ENCODE measurements around the gene SRD5A3.

SRD5A3 gene

DNA sequence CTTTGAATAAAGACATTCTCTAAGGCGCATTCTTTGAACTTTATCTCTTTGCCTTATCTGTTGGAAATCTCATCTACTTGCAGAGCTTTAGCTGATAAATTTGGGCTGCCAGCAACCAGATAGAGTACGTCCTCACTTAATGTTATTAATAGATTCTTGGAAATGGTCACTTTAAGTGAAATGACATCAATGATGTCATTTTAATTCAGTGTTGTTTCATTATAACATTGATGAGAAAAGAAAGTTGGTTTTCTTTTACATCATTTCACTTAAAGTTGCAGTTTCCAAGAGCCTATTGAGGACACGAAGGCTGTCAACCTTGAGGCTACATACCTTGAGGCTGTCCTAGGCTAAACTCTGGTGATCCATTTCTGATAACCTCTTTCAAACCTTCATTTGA lies 59.0 kb downstream of the SRD5A3 start:
- Histone ChIP-seq H3K4me1 (ENCODE audit: control insufficient read depth, insufficient read depth, low read length) (no peaks in the 10 kb centered on the region), H3K27ac (ENCODE audit: insufficient read depth, low read depth, low read length, poor library complexity, severe bottlenecking) (no peak overlapping the region), H3K4me3 (ENCODE audit: insufficient read depth, low read depth, low read length) (no peak overlapping the region), H3K9me3 (ENCODE audit: control insufficient read depth, low read length) (no peaks in the 10 kb centered on the region), H3K36me3 (ENCODE audit: control insufficient read depth, insufficient read depth, low read length) (peaks cover 17% of the 10 kb centered on the region), H3K27me3 (ENCODE audit: control insufficient read depth, insufficient read depth, low read length, poor library complexity, severe bottlenecking) (no peaks in the 10 kb centered on the region)
- 94 to 97% methylated on average over 3 of the region's 3 CpGs for WGBS, 2 experiments

DNA sequence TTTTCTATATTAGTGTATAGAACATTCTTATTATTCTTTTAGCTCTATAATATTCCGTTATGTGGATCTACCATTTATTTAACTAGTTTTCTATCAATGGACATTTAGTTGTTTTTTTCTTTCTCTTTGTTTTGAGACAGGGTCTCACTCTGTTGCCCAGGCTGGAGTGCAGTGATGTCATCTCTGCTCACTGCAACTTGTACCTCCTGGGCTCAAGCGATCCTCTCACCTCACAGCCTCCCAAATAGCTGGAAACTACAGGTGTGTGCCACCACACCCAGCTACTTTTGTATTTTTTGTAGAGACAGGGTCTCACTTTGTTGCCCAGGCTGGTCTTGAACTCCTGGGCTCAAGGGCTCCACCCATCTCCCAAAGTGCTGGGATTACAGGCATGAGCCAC lies 60.5 kb downstream of the SRD5A3 start:
- Histone ChIP-seq H3K27ac (ENCODE audit: insufficient read depth, low read depth, low read length, poor library complexity, severe bottlenecking) (no peak overlapping the region), H3K4me1 (ENCODE audit: control insufficient read depth, insufficient read depth, low read length) (no peaks in the 10 kb centered on the region), H3K9me3 (ENCODE audit: control insufficient read depth, low read length) (no peaks in the 10 kb centered on the region), H3K27me3 (ENCODE audit: control insufficient read depth, insufficient read depth, low read length, poor library complexity, severe bottlenecking) (no peaks in the 10 kb centered on the region), H3K4me3 (ENCODE audit: insufficient read depth, low read depth, low read length) (no peak overlapping the region), H3K36me3 (ENCODE audit: control insufficient read depth, insufficient read depth, low read length) (peaks cover 17% of the 10 kb centered on the region)
- WGBS, 2 experiments: 95 to 96% methylated on average over 1 of the region's 2 CpGs

DNA sequence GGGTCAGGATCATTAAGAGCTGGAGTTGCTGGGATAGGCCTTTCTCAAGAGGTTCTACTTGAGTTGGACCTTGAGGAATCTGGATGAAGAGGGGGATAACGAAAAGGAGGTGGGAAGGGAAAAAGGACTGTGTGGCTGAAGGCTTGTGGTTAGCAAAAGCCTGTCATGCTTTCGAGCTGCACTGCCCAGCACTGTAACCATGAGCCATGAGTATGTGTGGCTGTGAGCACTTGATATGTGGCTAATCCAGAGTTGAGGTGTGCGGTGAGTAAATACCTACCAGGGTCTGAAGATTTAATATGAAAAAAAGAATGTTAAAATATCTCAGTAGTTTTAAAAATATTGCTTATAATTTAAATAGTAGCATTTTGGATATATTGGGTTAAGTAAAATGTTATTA lies 61.1 kb downstream of the SRD5A3 start:
- Histone ChIP-seq H3K36me3 (ENCODE audit: control insufficient read depth, insufficient read depth, low read length) (peaks cover 17% of the 10 kb centered on the region), H3K27ac (ENCODE audit: insufficient read depth, low read depth, low read length, poor library complexity, severe bottlenecking) (no peak overlapping the region), H3K4me1 (ENCODE audit: control insufficient read depth, insufficient read depth, low read length) (no peaks in the 10 kb centered on the region), H3K4me3 (ENCODE audit: insufficient read depth, low read depth, low read length) (no peak overlapping the region), H3K27me3 (ENCODE audit: control insufficient read depth, insufficient read depth, low read length, poor library complexity, severe bottlenecking) (no peaks in the 10 kb centered on the region), H3K9me3 (ENCODE audit: control insufficient read depth, low read length) (no peaks in the 10 kb centered on the region)
- 93 to 96% methylated on average over 2 to 3 of the region's 3 CpGs for WGBS, 2 experiments

DNA sequence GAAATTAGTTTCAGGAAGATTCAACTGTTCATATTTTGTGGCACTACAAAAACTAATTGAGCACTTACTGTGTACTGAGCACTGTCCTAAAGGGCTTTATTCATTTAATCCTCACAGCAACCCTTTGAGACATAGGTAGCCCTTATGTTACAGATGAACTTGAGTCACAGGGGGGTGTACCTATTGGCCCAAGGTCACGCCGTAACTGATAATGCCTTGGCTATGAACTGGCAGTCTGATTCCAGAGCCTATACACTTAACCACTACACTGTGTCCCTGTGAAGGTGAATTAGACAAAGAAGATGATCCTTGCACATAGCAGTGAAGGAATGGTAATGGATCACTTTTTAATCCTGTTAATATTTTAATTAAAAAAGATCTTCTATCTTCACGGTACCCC lies 61.7 kb downstream of the SRD5A3 start:
- Histone ChIP-seq H3K36me3 (ENCODE audit: control insufficient read depth, insufficient read depth, low read length) (peaks cover 17% of the 10 kb centered on the region), H3K27me3 (ENCODE audit: control insufficient read depth, insufficient read depth, low read length, poor library complexity, severe bottlenecking) (no peaks in the 10 kb centered on the region), H3K4me1 (ENCODE audit: control insufficient read depth, insufficient read depth, low read length) (no peaks in the 10 kb centered on the region), H3K4me3 (ENCODE audit: insufficient read depth, low read depth, low read length) (no peak overlapping the region), H3K27ac (ENCODE audit: insufficient read depth, low read depth, low read length, poor library complexity, severe bottlenecking) (no peak overlapping the region), H3K9me3 (ENCODE audit: control insufficient read depth, low read length) (no peaks in the 10 kb centered on the region)
- WGBS, 2 experiments: 94 to 100% methylated on average over 3 of the region's 3 CpGs

DNA sequence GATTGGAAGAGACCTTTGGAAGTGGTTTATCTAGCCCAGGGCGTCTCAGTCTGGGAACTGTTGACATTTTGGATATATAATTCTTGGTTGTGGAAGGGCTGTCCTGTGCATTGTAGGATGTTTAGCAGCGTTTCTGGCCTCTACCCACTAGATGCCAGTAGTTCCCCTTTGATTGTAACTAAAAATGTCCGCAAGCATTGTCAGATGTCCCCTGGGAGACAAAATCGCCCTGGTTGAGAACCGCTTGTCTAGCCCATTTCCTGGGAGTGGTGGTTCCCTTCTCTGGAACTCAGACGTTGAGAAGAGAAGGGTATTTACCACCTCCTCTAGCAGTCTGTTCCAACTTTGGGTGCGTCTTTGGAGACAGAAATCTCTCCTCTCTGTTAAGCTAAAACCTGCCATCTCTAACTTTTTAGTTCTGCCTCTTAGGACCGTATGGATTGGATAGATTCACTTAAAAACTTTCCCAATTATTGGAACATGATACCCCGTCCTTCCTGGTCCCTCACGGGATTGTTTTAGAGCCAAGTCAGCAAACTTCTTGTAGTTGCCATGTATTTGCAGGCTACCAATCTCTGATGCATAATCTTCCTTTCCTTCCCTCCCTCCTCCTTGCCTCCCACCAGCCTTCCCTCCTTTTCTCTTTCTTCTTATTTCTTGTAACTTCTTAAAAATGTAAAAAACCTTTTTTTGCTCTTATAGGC lies 63.6 kb downstream of the SRD5A3 start:
- H3K27me3 ChIP-seq (ENCODE audit: control insufficient read depth, insufficient read depth, low read length, poor library complexity, severe bottlenecking): no peaks in the 10 kb centered on the region
- no peaks in the 10 kb centered on the region for H3K9me3 ChIP-seq (ENCODE audit: control insufficient read depth, low read length)
- no peak overlapping the region for H3K27ac ChIP-seq (ENCODE audit: insufficient read depth, low read depth, low read length, poor library complexity, severe bottlenecking)
- no peak overlapping the region for H3K4me3 ChIP-seq (ENCODE audit: insufficient read depth, low read depth, low read length)
- 83% methylated on average over 10 of the region's 10 CpGs for WGBS, 2 experiments
- no peaks in the 10 kb centered on the region for H3K4me1 ChIP-seq (ENCODE audit: control insufficient read depth, insufficient read depth, low read length)
- H3K36me3 ChIP-seq (ENCODE audit: control insufficient read depth, insufficient read depth, low read length): peaks cover 11% of the 10 kb centered on the region

DNA sequence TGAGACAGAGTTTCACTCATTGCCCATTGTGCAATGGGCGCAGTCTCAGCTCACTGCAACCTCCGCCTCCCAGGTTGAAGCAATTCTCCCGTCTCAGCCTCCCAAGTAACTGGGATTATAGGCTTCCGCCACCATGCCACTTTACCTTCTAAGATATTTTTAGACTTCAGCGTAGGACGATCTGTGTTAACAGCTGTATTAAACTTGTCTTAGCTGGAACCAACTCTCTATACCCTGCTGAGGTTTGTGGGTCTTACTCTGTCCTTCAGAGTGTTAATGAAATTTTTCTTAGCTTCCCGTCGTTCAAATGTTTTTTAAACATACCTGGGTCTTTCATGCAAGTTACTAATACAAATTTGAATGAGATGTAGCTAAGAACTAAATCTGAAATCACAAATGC lies 64.4 kb downstream of the SRD5A3 start:
- peaks cover 8% of the 10 kb centered on the region for H3K36me3 ChIP-seq (ENCODE audit: control insufficient read depth, insufficient read depth, low read length)
- no peaks in the 10 kb centered on the region for H3K27me3 ChIP-seq (ENCODE audit: control insufficient read depth, insufficient read depth, low read length, poor library complexity, severe bottlenecking)
- H3K4me1 ChIP-seq (ENCODE audit: control insufficient read depth, insufficient read depth, low read length): no peaks in the 10 kb centered on the region
- no peaks in the 10 kb centered on the region for H3K9me3 ChIP-seq (ENCODE audit: control insufficient read depth, low read length)
- H3K4me3 ChIP-seq (ENCODE audit: insufficient read depth, low read depth, low read length): no peak overlapping the region
- H3K27ac ChIP-seq (ENCODE audit: insufficient read depth, low read depth, low read length, poor library complexity, severe bottlenecking): no peak overlapping the region
- 93 to 95% methylated on average over 6 to 8 of the region's 8 CpGs for WGBS, 2 experiments

DNA sequence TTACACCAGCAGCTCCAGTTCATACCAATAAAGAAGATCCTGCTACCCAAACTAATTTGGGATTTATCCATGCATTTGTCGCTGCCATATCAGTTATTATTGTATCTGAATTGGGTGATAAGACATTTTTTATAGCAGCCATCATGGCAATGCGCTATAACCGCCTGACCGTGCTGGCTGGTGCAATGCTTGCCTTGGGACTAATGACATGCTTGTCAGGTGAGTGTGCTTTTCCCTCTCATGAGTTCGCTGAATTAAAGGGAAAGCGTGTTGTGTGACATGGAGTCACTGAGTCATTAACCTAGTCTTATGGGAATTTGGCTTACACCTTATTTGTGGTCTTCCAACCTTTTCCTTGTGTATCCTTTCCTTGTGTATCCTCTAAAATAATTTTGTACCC lies 65.6 kb downstream of the SRD5A3 start:
- Histone ChIP-seq H3K4me3 (ENCODE audit: insufficient read depth, low read depth, low read length) (no peak overlapping the region), H3K27me3 (ENCODE audit: control insufficient read depth, insufficient read depth, low read length, poor library complexity, severe bottlenecking) (no peaks in the 10 kb centered on the region), H3K27ac (ENCODE audit: insufficient read depth, low read depth, low read length, poor library complexity, severe bottlenecking) (no peak overlapping the region), H3K9me3 (ENCODE audit: control insufficient read depth, low read length) (no peaks in the 10 kb centered on the region), H3K4me1 (ENCODE audit: control insufficient read depth, insufficient read depth, low read length) (no peaks in the 10 kb centered on the region), H3K36me3 (ENCODE audit: control insufficient read depth, insufficient read depth, low read length) (peaks cover 2% of the 10 kb centered on the region)
- WGBS, 2 experiments: 96% methylated on average over 6 of the region's 6 CpGs

DNA sequence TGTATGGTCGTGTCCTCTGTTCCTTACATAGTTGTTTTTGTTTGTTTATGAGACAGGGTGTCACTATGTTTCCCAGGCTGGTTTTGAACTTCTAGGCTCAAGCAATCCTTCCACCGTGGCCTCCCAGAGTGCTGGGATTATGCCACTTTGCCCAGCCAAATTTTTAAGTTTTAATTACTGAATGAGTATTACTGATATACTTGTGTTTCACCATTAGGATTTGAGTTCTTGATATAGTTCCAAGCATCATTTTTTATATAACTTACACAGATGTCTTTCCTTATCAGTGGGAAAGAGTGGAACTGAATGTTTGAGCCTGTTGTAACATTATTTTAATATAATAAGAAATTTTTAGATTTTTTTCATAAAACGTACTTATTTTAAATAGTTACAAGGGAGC lies 70.1 kb downstream of the SRD5A3 start:
- Histone ChIP-seq H3K27me3 (ENCODE audit: control insufficient read depth, insufficient read depth, low read length, poor library complexity, severe bottlenecking) (no peaks in the 10 kb centered on the region), H3K4me3 (ENCODE audit: insufficient read depth, low read depth, low read length) (no peak overlapping the region), H3K4me1 (ENCODE audit: control insufficient read depth, insufficient read depth, low read length) (no peaks in the 10 kb centered on the region), H3K36me3 (ENCODE audit: control insufficient read depth, insufficient read depth, low read length) (peaks cover 19% of the 10 kb centered on the region), H3K9me3 (ENCODE audit: control insufficient read depth, low read length) (no peaks in the 10 kb centered on the region), H3K27ac (ENCODE audit: insufficient read depth, low read depth, low read length, poor library complexity, severe bottlenecking) (no peak overlapping the region)
- WGBS, 2 experiments: 94 to 99% methylated on average over 1 to 3 of the region's 3 CpGs
